Measurements from ENCODE around the gene RHOH. TPM values are rescaled to one million over a fixed set of nuclear protein-coding genes. Genes with fewer than 3 reads are reported as not detected.

RHOH gene
- total RNA-seq, 1 donor from 2014 or later, result 11.2 TPM

- Histone ChIP-seq H3K9ac (no peak overlapping the region), H3K36me3 (peaks cover 6% of the 10 kb centered on the region), H3F3A (ENCODE audit: low read depth) (peaks cover 3% of the 10 kb centered on the region), H3K4me1 (peaks cover 19% of the 10 kb centered on the region), H3K4me2 (no peak overlapping the region), H3K27me3 (no peaks in the 10 kb centered on the region), H3K27ac (peak overlapping the region; percentile 3), H3K4me3 (no peak overlapping the region), H4K20me1 (ENCODE audit: low read depth) (no peaks in the 10 kb centered on the region), H3K9me3 (ENCODE audit: low read depth) (no peaks in the 10 kb centered on the region), H3K79me2 (ENCODE audit: low read depth) (no peaks in the 10 kb centered on the region), H2AFZ (replicated peaks) (no peak overlapping the region)
- DNase-seq (ENCODE audit: low spot score), result no peak
- Mint-ChIP-seq H3K27me3 (ENCODE audit: insufficient read depth, low read depth) (peaks cover 6% of the 10 kb centered on the region), H3K36me3 (peaks cover 49% of the 10 kb centered on the region), H3K9me3 (peaks cover 10% of the 10 kb centered on the region), H3K27ac (no peak overlapping the region), H3K4me3 (no peak overlapping the region), H3K4me1 (peaks cover 13% of the 10 kb centered on the region)
- TF ChIP-seq EZH2phosphoT487 (IDR thresholded peaks at IDR 0.05), result no peak
- TF ChIP-seq CTCF (IDR thresholded peaks at IDR 0.05), result no peak
- no peak for TF ChIP-seq EZH2 (IDR thresholded peaks at IDR 0.05)
Measured at GRCh38 chr4:40164459-40164858, 32.4 kb upstream of the RHOH start.

- peaks cover 8% of the 10 kb centered on the region for H3K4me1 Mint-ChIP-seq
- H3F3A ChIP-seq (ENCODE audit: low read depth), result peaks cover 3% of the 10 kb centered on the region
- no peak overlapping the region for H3K9ac ChIP-seq
- no peaks in the 10 kb centered on the region for H4K20me1 ChIP-seq (ENCODE audit: low read depth)
- no peak overlapping the region for H3K4me3 Mint-ChIP-seq
- H3K27me3 ChIP-seq, result no peaks in the 10 kb centered on the region
- H3K36me3 ChIP-seq, result peaks cover 6% of the 10 kb centered on the region
- no peak overlapping the region for H3K4me3 ChIP-seq
- H3K9me3 ChIP-seq (ENCODE audit: low read depth), result no peaks in the 10 kb centered on the region
- H3K4me1 ChIP-seq, result peaks cover 12% of the 10 kb centered on the region
- H3K27ac ChIP-seq, result no peak overlapping the region
- peaks cover 6% of the 10 kb centered on the region for H3K27me3 Mint-ChIP-seq (ENCODE audit: insufficient read depth, low read depth)
- H3K27ac Mint-ChIP-seq, result no peak overlapping the region
- TF ChIP-seq EZH2 (IDR thresholded peaks at IDR 0.05) (no peak), CTCF (IDR thresholded peaks at IDR 0.05) (no peak), EZH2phosphoT487 (IDR thresholded peaks at IDR 0.05) (no peak)
- no peak overlapping the region for H3K4me2 ChIP-seq
- peaks cover 39% of the 10 kb centered on the region for H3K36me3 Mint-ChIP-seq
- no peak for DNase-seq (ENCODE audit: low spot score)
- no peaks in the 10 kb centered on the region for H3K79me2 ChIP-seq (ENCODE audit: low read depth)
- no peak overlapping the region for H2AFZ ChIP-seq (replicated peaks)
- H3K9me3 Mint-ChIP-seq, result peaks cover 10% of the 10 kb centered on the region
Measured at GRCh38 chr4:40165916-40166315, 30.9 kb upstream of the RHOH start.

- DNase-seq (ENCODE audit: low spot score), result no peak
- no peak overlapping the region for H3K4me2 ChIP-seq
- Mint-ChIP-seq H3K9me3 (peaks cover 10% of the 10 kb centered on the region), H3K4me1 (peaks cover 8% of the 10 kb centered on the region), H3K27ac (no peak overlapping the region), H3K36me3 (peaks cover 26% of the 10 kb centered on the region), H3K4me3 (no peak overlapping the region), H3K27me3 (ENCODE audit: insufficient read depth, low read depth) (peaks cover 5% of the 10 kb centered on the region)
- peaks cover 10% of the 10 kb centered on the region for H3K4me1 ChIP-seq
- no peaks in the 10 kb centered on the region for H3K9me3 ChIP-seq (ENCODE audit: low read depth)
- no peak overlapping the region for H3K27ac ChIP-seq
- H3K36me3 ChIP-seq, result peaks cover 6% of the 10 kb centered on the region
- no peak for TF ChIP-seq CTCF (IDR thresholded peaks at IDR 0.05)
- no peak for TF ChIP-seq EZH2phosphoT487 (IDR thresholded peaks at IDR 0.05)
- no peak for TF ChIP-seq EZH2 (IDR thresholded peaks at IDR 0.05)
- H2AFZ ChIP-seq (replicated peaks), result no peak overlapping the region
- H3F3A ChIP-seq (ENCODE audit: low read depth), result peaks cover 3% of the 10 kb centered on the region
- H3K27me3 ChIP-seq, result no peaks in the 10 kb centered on the region
- H3K79me2 ChIP-seq (ENCODE audit: low read depth), result no peaks in the 10 kb centered on the region
- H4K20me1 ChIP-seq (ENCODE audit: low read depth), result no peaks in the 10 kb centered on the region
- H3K9ac ChIP-seq, result no peak overlapping the region
- no peak overlapping the region for H3K4me3 ChIP-seq
Measured at GRCh38 chr4:40168070-40168469, 28.8 kb upstream of the RHOH start.
